Liver (tissue), 3 donors: ENCODE data around the gene TUBA3C.

Experiments used
- CTCF ChIP-seq: fragments of 150-350 bp; IDR thresholded peaks from 2 replicates; pipeline ENCODE4 v1.5.1; 2017; ENCODE audit warnings: improper control_type of control experiment, low read depth, low read length; ENCODE audit not compliant: missing input control
- EGR1 ChIP-seq, 2 donors: IDR thresholded peaks; 2 replicates each; pipeline ENCODE4 v1.6.1; 2016 to 2018; ENCODE audit warnings: antibody characterized with exemption in 2 of 2, low read depth in 2 of 2
- FOXA1 ChIP-seq: IDR thresholded peaks from 2 replicates; pipeline ENCODE4 v1.6.1; 2016; ENCODE audit warnings: antibody characterized with exemption
- FOXA2 ChIP-seq: IDR thresholded peaks from 2 replicates; pipeline ENCODE4 v1.6.1; 2016; ENCODE audit warnings: antibody characterized with exemption
- GABPA ChIP-seq, 2 donors: IDR thresholded peaks in 1 of 2; conservative IDR thresholded peaks in 1 of 2; 2 replicates each; pipeline ENCODE4 v1.6.1; 2016; ENCODE audit warnings: antibody characterized with exemption in 2 of 2, mild to moderate bottlenecking in 1 of 2, moderate library complexity in 1 of 2
- JUND ChIP-seq, 2 donors: IDR thresholded peaks; 2 replicates each; pipeline ENCODE4 v1.6.1; 2016; ENCODE audit warnings: antibody characterized with exemption in 2 of 2
- RAD21 ChIP-seq, 2 donors: IDR thresholded peaks; 2 replicates each; pipeline ENCODE4 v1.6.1; 2016; ENCODE audit warnings: antibody characterized with exemption in 2 of 2, mild to moderate bottlenecking in 2 of 2
- SP1 ChIP-seq: IDR thresholded peaks from 2 replicates; pipeline ENCODE4 v1.6.1; 2018; ENCODE audit warnings: antibody characterized with exemption, mild to moderate bottlenecking
- TAF1 ChIP-seq: conservative IDR thresholded peaks from 2 replicates; pipeline ENCODE4 v1.6.1; 2016; ENCODE audit warnings: antibody characterized with exemption, mild to moderate bottlenecking
- YY1 ChIP-seq: IDR thresholded peaks from 2 replicates; pipeline ENCODE4 v1.6.1; 2016; ENCODE audit warnings: antibody characterized with exemption, mild to moderate bottlenecking
- TF ChIP-seq, protein P1 (sequence below): IDR thresholded peaks from 2 replicates; pipeline ENCODE4 v1.6.1; 2016; ENCODE audit warnings: antibody characterized with exemption
- TF ChIP-seq, protein P2 (sequence below): IDR thresholded peaks from 2 replicates; pipeline ENCODE4 v1.6.1; 2016; ENCODE audit warnings: antibody characterized with exemption, mild to moderate bottlenecking
- TF ChIP-seq, protein P3 (sequence below): IDR thresholded peaks from 2 replicates; pipeline ENCODE4 v1.6.1; 2016; ENCODE audit warnings: antibody characterized with exemption
- donor health status: healthy.
- donor health status: healthy.

DNA sequence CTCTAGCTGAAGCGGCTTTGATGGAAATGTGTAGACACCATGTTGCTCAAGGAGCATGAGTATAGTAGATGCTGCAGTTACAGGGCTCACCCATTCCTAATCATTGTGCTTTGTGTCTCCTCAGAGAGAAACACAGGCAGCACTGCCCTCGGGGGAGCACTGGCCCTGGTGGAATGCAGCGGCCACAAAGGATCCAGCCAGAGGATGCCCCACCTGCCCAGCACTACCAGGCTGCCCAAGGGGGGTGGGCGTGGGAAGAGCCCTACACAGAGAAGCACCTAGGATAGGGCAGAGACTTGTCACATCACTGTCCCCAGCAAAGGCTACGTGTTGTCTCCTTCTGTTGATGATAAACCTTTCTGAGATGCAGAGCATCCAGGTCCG lies 9.0 kb downstream of the TUBA3C start:
- no peak for TF ChIP-seq CTCF
- TF ChIP-seq, protein P1, sequence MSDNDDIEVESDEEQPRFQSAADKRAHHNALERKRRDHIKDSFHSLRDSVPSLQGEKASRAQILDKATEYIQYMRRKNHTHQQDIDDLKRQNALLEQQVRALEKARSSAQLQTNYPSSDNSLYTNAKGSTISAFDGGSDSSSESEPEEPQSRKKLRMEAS: no peak
- TF ChIP-seq GABPA (IDR thresholded peaks at IDR 0.05 in 1 of 2, conservative IDR thresholded peaks at IDR 0.05 in 1 of 2): no peak
- TF ChIP-seq SP1: no peak
- no peak for TF ChIP-seq TAF1
- TF ChIP-seq, protein P2, sequence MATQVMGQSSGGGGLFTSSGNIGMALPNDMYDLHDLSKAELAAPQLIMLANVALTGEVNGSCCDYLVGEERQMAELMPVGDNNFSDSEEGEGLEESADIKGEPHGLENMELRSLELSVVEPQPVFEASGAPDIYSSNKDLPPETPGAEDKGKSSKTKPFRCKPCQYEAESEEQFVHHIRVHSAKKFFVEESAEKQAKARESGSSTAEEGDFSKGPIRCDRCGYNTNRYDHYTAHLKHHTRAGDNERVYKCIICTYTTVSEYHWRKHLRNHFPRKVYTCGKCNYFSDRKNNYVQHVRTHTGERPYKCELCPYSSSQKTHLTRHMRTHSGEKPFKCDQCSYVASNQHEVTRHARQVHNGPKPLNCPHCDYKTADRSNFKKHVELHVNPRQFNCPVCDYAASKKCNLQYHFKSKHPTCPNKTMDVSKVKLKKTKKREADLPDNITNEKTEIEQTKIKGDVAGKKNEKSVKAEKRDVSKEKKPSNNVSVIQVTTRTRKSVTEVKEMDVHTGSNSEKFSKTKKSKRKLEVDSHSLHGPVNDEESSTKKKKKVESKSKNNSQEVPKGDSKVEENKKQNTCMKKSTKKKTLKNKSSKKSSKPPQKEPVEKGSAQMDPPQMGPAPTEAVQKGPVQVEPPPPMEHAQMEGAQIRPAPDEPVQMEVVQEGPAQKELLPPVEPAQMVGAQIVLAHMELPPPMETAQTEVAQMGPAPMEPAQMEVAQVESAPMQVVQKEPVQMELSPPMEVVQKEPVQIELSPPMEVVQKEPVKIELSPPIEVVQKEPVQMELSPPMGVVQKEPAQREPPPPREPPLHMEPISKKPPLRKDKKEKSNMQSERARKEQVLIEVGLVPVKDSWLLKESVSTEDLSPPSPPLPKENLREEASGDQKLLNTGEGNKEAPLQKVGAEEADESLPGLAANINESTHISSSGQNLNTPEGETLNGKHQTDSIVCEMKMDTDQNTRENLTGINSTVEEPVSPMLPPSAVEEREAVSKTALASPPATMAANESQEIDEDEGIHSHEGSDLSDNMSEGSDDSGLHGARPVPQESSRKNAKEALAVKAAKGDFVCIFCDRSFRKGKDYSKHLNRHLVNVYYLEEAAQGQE: no peak
- TF ChIP-seq, protein P3, sequence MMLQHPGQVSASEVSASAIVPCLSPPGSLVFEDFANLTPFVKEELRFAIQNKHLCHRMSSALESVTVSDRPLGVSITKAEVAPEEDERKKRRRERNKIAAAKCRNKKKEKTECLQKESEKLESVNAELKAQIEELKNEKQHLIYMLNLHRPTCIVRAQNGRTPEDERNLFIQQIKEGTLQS: no peak
- no peak for TF ChIP-seq FOXA2
- no peak for TF ChIP-seq YY1
- no peak for TF ChIP-seq EGR1 (IDR thresholded peaks at IDR 0.05; ENCODE audit: low read depth in 2 of 2)
- TF ChIP-seq JUND (IDR thresholded peaks at IDR 0.05): no peak
- no peak for TF ChIP-seq FOXA1
- TF ChIP-seq RAD21 (IDR thresholded peaks at IDR 0.05): no peak
